OCI-LY3 (cell line): ENCODE measurements around the gene TANC1.

Experiments used
- H2AFZ ChIP-seq: fragments of 200-600, 300-600 bp; shearing (Covaris generic); 2 replicates; pipeline ENCODE4 v1.6.0; 2014; ENCODE audit warnings: antibody characterized with exemption, low read depth, low read length
- H3K27ac ChIP-seq: fragments of 200-600, 300-600 bp; sonication (generic); 2 replicates; pipeline ENCODE4 v1.5.1; 2014; ENCODE audit warnings: mild to moderate bottlenecking, low read length, moderate library complexity, mixed read lengths
- H3K27me3 ChIP-seq: fragments of 200-600, 300-600 bp; sonication (generic); 2 replicates; pipeline ENCODE4 v1.6.1; 2014; ENCODE audit warnings: low read depth, low read length, mixed read lengths
- H3K36me3 ChIP-seq: fragments of 200-600, 300-600 bp; sonication (generic); replicated peaks from 2 replicates; pipeline ENCODE3; 2014; ENCODE audit warnings: low read depth, low read length, mixed read lengths
- H3K4me1 ChIP-seq: fragments of 300-600, 200-600 bp; sonication (generic); 2 replicates; pipeline ENCODE4 v1.6.1; 2014; ENCODE audit warnings: low read length, mixed read lengths
- H3K4me2 ChIP-seq: fragments of 200-600, 300-600 bp; sonication (generic); 2 replicates; pipeline ENCODE4 v1.6.1; 2014; ENCODE audit warnings: low read length, mixed read lengths
- H3K4me3 ChIP-seq: fragments of 300-600, 200-600 bp; sonication (generic); 2 replicates; pipeline ENCODE4 v1.5.1; 2014; ENCODE audit warnings: antibody characterized with exemption, mild to moderate bottlenecking, low read length, moderate library complexity
- H3K79me2 ChIP-seq: fragments of 300-600, 200-600 bp; shearing (Covaris generic); 2 replicates; pipeline ENCODE4 v1.6.1; 2014; ENCODE audit warnings: mild to moderate bottlenecking, low read length, mixed read lengths
- H3K9ac ChIP-seq: fragments of 300-600, 200-600 bp; shearing (Covaris generic); 2 replicates; pipeline ENCODE4 v1.6.0; 2014; ENCODE audit warnings: mild to moderate bottlenecking, low read length, moderate library complexity
- H3K9me3 ChIP-seq: fragments of 200-600, 300-600 bp; shearing (Covaris generic); 2 replicates; pipeline ENCODE4 v1.6.1; 2014; ENCODE audit warnings: low read length, mixed read lengths; ENCODE audit not compliant: insufficient read depth
- H4K20me1 ChIP-seq: fragments of 200-600, 300-600 bp; sonication (generic); 2 replicates; pipeline ENCODE4 v1.6.1; 2016; ENCODE audit warnings: low read length, mixed read lengths; ENCODE audit not compliant: insufficient read depth
- EZH2phosphoT487 ChIP-seq: fragments of 200-600 bp; shearing (Covaris generic); IDR thresholded peaks from 2 replicates; pipeline ENCODE4 v1.6.1; 2018; ENCODE audit warnings: antibody characterized with exemption, mixed run types, low read depth
- TF ChIP-seq, protein P1 (sequence below): fragments of 200-600, 300-600 bp; sonication (generic); IDR thresholded peaks from 2 replicates; pipeline ENCODE4 v1.5.1; 2014; ENCODE audit warnings: antibody characterized with exemption, low read length, low read depth

Gene TANC1

DNA sequence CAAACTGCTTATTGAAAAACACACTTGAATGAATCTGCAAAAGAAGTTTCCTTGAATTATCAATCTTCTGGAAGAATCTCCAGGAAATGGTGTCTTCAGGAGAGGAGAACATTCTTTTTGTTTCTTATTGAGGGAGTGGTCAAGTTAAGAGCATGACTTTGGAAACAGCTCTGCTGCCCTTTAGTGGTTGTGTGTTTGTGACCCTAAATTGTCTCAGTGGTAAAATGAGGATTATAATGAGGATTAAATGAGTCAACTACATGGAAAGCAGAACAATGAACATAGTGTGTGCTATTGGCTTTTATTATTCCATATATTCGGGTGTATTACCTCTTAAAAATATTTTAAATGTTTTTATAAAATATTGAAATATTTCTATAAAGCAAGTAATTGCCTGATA lies 44.8 kb upstream of the TANC1 start:
- no peaks in the 10 kb centered on the region for H3K79me2 ChIP-seq
- H3K9me3 ChIP-seq, result no peaks in the 10 kb centered on the region
- H2AFZ ChIP-seq, result no peak overlapping the region
- H3K27ac ChIP-seq, result no peak overlapping the region
- H3K4me3 ChIP-seq, result no peak overlapping the region
- no peak for TF ChIP-seq EZH2phosphoT487
- TF ChIP-seq, protein P1, sequence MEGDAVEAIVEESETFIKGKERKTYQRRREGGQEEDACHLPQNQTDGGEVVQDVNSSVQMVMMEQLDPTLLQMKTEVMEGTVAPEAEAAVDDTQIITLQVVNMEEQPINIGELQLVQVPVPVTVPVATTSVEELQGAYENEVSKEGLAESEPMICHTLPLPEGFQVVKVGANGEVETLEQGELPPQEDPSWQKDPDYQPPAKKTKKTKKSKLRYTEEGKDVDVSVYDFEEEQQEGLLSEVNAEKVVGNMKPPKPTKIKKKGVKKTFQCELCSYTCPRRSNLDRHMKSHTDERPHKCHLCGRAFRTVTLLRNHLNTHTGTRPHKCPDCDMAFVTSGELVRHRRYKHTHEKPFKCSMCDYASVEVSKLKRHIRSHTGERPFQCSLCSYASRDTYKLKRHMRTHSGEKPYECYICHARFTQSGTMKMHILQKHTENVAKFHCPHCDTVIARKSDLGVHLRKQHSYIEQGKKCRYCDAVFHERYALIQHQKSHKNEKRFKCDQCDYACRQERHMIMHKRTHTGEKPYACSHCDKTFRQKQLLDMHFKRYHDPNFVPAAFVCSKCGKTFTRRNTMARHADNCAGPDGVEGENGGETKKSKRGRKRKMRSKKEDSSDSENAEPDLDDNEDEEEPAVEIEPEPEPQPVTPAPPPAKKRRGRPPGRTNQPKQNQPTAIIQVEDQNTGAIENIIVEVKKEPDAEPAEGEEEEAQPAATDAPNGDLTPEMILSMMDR, result no peak
- H4K20me1 ChIP-seq, result no peaks in the 10 kb centered on the region
- H3K4me2 ChIP-seq, result no peak overlapping the region
- no peaks in the 10 kb centered on the region for H3K4me1 ChIP-seq
- 0 out of 2 replicates have a peak, but pooled peaks cover 14% of the 10 kb centered on the region for H3K27me3 ChIP-seq
- H3K36me3 ChIP-seq, result no peaks in the 10 kb centered on the region
- H3K9ac ChIP-seq, result no peak overlapping the region

DNA sequence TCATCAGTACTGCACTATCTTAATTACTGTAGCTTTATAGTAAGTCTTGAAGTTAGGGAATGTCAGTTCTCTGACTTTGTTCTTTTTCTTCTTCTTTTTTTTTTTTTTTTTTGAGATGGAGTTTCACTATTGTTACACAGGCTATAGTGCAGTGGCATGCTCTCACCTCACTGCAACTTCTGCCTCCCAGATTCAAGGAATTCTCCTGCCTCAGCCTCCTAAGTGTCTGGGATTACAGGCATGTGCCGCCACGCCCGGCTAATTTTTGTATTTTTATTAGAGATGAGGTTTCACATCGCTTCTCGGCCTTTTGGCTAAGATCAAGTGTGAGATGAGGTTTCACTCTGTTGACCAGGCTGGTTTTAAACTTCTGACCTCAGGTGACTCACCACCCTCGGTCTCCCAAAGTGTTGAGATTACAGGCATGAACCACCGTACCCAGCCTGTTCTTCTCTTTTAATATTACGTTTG lies 41.9 kb upstream of the TANC1 start:
- Histone ChIP-seq H3K36me3 (no peaks in the 10 kb centered on the region), H3K4me3 (no peak overlapping the region), H3K27ac (no peak overlapping the region), H3K9me3 (no peaks in the 10 kb centered on the region), H3K79me2 (no peaks in the 10 kb centered on the region), H3K4me2 (no peak overlapping the region), H3K27me3 (0 out of 2 replicates have a peak, but pooled peaks cover 14% of the 10 kb centered on the region), H4K20me1 (no peaks in the 10 kb centered on the region), H2AFZ (no peak overlapping the region), H3K9ac (no peak overlapping the region), H3K4me1 (no peaks in the 10 kb centered on the region)
- no peak for TF ChIP-seq EZH2phosphoT487
- TF ChIP-seq, protein P1, result no peak

DNA sequence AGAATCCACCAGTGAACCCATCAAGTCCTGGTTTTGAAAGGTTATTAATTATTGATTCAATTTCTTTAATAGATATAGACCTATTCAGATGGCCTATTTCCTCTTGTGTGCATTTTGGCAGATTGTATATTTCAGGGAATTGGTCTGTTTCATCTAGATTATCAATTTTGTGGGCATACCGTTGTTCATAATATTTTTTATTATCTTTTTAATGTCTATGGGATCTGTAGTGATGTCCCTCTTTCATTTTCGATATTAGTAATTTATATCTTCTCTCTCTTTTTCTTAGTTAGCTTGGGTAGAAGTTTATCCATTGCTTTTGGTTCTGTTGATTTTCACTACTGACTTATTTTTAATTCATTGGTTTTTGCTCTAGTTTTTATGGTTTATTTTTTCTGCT lies 39.9 kb upstream of the TANC1 start:
- H4K20me1 ChIP-seq, result no peaks in the 10 kb centered on the region
- H3K27ac ChIP-seq, result no peak overlapping the region
- TF ChIP-seq EZH2phosphoT487, result no peak
- TF ChIP-seq, protein P1, result no peak
- no peak overlapping the region for H3K9ac ChIP-seq
- no peaks in the 10 kb centered on the region for H3K79me2 ChIP-seq
- no peaks in the 10 kb centered on the region for H3K9me3 ChIP-seq
- H3K4me3 ChIP-seq, result no peak overlapping the region
- H3K27me3 ChIP-seq, result 0 out of 2 replicates have a peak, but pooled peaks cover 6% of the 10 kb centered on the region
- no peaks in the 10 kb centered on the region for H3K36me3 ChIP-seq
- no peaks in the 10 kb centered on the region for H3K4me1 ChIP-seq
- no peak overlapping the region for H2AFZ ChIP-seq
- H3K4me2 ChIP-seq, result no peak overlapping the region

DNA sequence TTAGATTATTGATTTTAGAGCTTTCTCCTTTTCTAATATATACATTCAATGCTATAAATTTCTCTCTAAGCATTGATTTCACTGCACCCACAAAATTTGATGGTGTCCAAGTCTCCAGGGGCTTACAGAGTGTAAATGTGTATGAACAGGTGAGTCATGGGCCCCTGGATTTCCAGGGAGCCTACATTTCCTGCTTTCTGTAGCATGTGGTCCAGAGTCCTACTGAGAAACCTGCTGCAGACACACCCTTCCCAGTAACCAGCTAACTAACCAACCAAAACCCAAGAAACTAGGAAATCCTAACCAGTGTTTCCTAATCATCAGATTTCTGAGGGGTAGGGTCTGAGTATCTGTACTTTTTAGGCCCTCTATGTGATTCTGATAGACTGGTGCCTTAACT lies 39.5 kb upstream of the TANC1 start:
- no peaks in the 10 kb centered on the region for H4K20me1 ChIP-seq
- H3K36me3 ChIP-seq, result no peaks in the 10 kb centered on the region
- H3K4me2 ChIP-seq, result no peak overlapping the region
- TF ChIP-seq, protein P1, result no peak
- no peak for TF ChIP-seq EZH2phosphoT487
- no peak overlapping the region for H3K4me3 ChIP-seq
- no peaks in the 10 kb centered on the region for H3K4me1 ChIP-seq
- H3K9me3 ChIP-seq, result no peaks in the 10 kb centered on the region
- no peaks in the 10 kb centered on the region for H3K79me2 ChIP-seq
- no peak overlapping the region for H3K9ac ChIP-seq
- H3K27ac ChIP-seq, result no peak overlapping the region
- H3K27me3 ChIP-seq, result 0 out of 2 replicates have a peak, but pooled peaks cover 5% of the 10 kb centered on the region
- H2AFZ ChIP-seq, result no peak overlapping the region
